KOPT-K1 (cell line): Measurements from ENCODE around the gene ITGB1.
"Not testable (repeated sequence)": the region's sequence is repeated elsewhere in the genome, so short reads cannot be mapped to it uniquely, and the experiment has no call there.

Source experiments
- H3K27ac ChIP-seq: fragments of 200-600 bp; sonication (generic); 2 replicates; pipeline ENCODE4 v1.5.1; 2016; ENCODE audit warnings: antibody characterized with exemption, mild to moderate bottlenecking, low read depth, low read length; ENCODE audit not compliant: poor library complexity, severe bottlenecking
- H3K36me3 ChIP-seq: fragments of 200-600 bp; sonication (generic); 2 replicates; pipeline ENCODE4 v1.5.1; 2017; ENCODE audit warnings: antibody characterized with exemption, mild to moderate bottlenecking, low read length, moderate library complexity; ENCODE audit not compliant: insufficient read depth
- H3K9me3 ChIP-seq: fragments of 200-600 bp; sonication (generic); 2 replicates; pipeline ENCODE4 v1.5.1; 2017; ENCODE audit warnings: antibody characterized with exemption, low read length, mild to moderate bottlenecking; ENCODE audit not compliant: insufficient read depth, poor library complexity, severe bottlenecking

Gene ITGB1

GRCh38 chr10:32958085-32959005 lies at the start of gene ITGB1:
Gene ITGB1, minus strand, starts transcription at chr10:32958230. Its CDS starts 22,672 bp downstream, at chr10:32935558.
- Histone ChIP-seq H3K36me3 (no peaks in the 10 kb centered on the region), H3K27ac (peak within 1 kb of the TSS; percentile 77), H3K9me3 (no peaks in the 10 kb centered on the region)

DNA sequence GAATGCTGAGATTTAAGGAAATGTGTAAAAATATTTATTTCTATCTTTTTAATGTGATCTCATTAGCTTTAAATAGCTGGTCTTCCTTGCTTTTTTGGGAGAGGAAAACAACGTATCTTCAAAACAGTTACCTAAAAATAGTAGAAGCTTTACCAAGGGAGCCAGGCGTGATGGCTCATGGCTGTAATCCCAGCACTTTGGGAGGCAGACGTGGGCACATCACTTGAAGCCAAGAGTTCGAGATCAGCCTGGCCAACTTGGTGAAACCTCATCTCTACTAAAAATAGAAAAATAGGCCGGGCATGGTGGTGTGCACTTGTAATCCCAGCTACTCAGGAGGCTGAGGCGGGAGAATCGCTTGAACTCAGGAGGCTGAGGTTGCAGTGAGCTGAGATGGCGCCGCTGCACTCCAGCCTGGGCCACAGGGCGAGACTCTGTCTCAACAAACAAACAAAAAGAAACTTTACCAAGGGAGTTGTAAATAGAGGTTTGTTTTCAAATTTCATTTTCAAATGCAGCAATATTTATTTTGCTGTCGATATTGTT lies 48.4 kb upstream of the ITGB1 start:
- Histone ChIP-seq H3K9me3 (no peaks in the 10 kb centered on the region), H3K27ac (no peak overlapping the region), H3K36me3 (no peaks in the 10 kb centered on the region)

GRCh38 chr10:33005322-33006301 lies 47.6 kb upstream of the ITGB1 start:
- no peak overlapping the region for H3K27ac ChIP-seq
- no peaks in the 10 kb centered on the region for H3K36me3 ChIP-seq
- no peaks in the 10 kb centered on the region for H3K9me3 ChIP-seq

GRCh38 chr10:33001908-33002492 lies 44.0 kb upstream of the ITGB1 start:
- no peak overlapping the region for H3K27ac ChIP-seq
- no peaks in the 10 kb centered on the region for H3K36me3 ChIP-seq
- no peaks in the 10 kb centered on the region for H3K9me3 ChIP-seq

- H3K27ac ChIP-seq, H3K9me3 ChIP-seq, H3K36me3 ChIP-seq: not testable (repeated sequence)
Measured at GRCh38 chr10:32998060-32998581, 40.1 kb upstream of the ITGB1 start.

DNA sequence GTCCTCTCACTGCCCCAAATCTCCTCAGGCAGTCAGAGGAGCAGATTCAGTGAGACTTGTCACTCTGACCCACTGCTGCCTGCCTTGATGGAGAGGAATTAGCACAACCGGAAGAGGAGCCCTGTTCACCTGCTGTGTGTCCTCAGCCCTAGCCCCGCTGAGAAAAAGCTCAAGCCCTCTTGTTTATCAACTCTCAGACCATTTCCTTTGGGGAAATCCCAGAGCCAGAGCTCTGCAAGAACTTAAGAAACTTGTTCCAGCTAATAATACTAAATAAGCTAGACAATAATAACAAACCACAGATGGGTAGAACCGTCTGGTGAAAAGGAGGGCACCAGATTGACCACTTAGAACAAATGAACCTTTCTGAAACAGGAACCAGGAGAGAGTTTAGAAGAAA lies 37.7 kb upstream of the ITGB1 start:
- Histone ChIP-seq H3K9me3 (peaks cover 9% of the 10 kb centered on the region), H3K27ac (no peak overlapping the region), H3K36me3 (no peaks in the 10 kb centered on the region)

DNA sequence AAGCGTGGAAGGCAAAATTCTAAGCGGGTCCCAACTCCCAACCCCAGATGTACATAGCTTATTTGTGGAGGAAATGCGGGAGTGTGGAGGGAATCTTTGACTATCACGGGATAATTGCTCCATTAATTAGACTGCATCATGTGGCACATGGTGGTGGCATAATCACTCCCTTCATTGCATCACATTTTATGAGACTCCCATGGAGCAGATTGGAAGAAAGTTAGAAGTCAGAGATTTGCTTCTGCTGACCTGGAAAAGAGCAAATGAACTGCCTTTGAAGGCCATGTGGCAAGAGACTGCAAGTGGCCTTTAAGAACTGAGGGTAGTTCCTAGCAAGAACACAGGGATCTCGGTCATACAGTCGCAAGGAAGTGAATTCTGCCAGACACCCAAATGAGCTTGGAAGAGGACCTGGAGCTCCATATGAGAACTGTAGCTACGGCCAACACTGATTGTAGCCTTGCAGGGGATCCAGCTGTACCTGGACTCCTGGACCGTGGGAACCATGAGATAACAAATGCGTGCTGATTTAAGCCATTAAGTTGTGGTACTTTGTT lies 37.1 kb upstream of the ITGB1 start:
- Histone ChIP-seq H3K9me3 (peaks cover 12% of the 10 kb centered on the region), H3K27ac (no peak overlapping the region), H3K36me3 (no peaks in the 10 kb centered on the region)

DNA sequence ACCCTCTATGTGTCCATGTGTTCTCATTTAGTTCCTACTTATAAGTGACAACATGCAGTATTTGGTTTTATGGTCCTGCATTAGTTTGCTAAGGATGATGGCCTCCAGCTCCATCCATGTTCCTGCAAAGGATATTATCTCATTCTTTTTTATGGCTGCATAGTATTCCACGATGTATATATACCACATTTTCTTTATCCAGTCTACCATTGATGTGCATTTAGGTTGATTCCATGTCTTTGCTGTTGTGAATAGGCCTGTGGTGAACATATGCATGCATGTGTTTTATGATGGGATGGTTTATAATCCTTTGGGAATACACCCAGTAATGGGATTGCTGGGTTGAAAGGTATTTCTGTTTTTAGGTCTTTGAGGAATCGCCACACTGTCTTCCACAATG lies 36.6 kb upstream of the ITGB1 start:
- not testable (repeated sequence) for H3K27ac ChIP-seq, H3K36me3 ChIP-seq
- peaks cover 12% of the 10 kb centered on the region for H3K9me3 ChIP-seq

GRCh38 chr10:32992310-32992709 lies 34.3 kb upstream of the ITGB1 start:
- H3K27ac ChIP-seq, H3K36me3 ChIP-seq: not testable (repeated sequence)

DNA sequence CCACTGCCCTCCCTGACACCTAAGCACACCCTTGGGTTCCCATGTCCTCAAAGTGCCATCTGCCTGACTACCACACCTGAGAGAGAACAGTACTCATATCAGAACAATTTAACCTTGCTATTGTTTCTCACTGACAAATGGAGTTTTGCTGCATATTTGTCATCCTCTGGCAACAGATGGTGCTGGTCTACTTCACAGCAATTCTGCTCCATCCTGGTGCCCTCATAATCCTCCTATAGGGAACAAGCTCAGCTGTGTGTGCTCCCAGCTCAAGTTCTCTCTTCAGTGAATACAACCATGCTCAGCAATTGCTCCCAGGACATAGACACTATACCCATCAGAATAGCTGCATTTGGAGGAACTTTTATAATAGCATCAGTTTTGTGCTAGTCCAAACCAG lies 32.8 kb upstream of the ITGB1 start:
- H3K9me3 ChIP-seq, result peaks cover 12% of the 10 kb centered on the region
- no peaks in the 10 kb centered on the region for H3K36me3 ChIP-seq
- no peak overlapping the region for H3K27ac ChIP-seq

More at GRCh38 chr10:32992310-32992709, 34.3 kb upstream of the ITGB1 start:
- H3K9me3 ChIP-seq, result peaks cover 12% of the 10 kb centered on the region

DNA sequence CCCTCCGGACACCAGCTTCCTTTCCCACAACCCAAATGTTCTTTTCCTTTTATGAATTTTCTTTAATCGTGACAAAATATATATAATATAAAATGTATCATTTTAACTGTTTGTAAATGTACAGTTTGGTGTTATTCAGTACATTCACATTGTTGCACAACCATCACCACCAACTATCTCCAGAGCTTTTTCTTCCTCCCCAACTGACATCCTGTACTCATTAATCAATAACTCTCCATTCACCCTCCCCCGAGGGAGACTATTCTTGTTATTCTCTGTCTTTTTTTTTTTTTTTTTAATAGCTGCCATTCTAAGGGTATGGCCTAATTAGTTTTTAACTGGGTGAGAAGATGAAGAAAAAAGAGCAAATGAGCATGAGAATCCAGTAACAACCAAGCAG lies 30.6 kb upstream of the ITGB1 start:
- peaks cover 12% of the 10 kb centered on the region for H3K9me3 ChIP-seq
- no peak overlapping the region for H3K27ac ChIP-seq
- no peaks in the 10 kb centered on the region for H3K36me3 ChIP-seq

GRCh38 chr10:32987172-32987571 lies 29.1 kb upstream of the ITGB1 start:
- Histone ChIP-seq H3K27ac (no peak overlapping the region), H3K9me3 (peaks cover 5% of the 10 kb centered on the region), H3K36me3 (no peaks in the 10 kb centered on the region)

- Histone ChIP-seq H3K27ac (no peak overlapping the region), H3K9me3 (peaks cover 3% of the 10 kb centered on the region), H3K36me3 (no peaks in the 10 kb centered on the region)
Measured at GRCh38 chr10:32985775-32986350, 27.8 kb upstream of the ITGB1 start.

GRCh38 chr10:32985341-32985764 lies 27.3 kb upstream of the ITGB1 start:
- Histone ChIP-seq H3K36me3 (no peaks in the 10 kb centered on the region), H3K27ac (no peak overlapping the region)

More at GRCh38 chr10:32985341-32985764, 27.3 kb upstream of the ITGB1 start:
- H3K9me3 ChIP-seq, result no peaks in the 10 kb centered on the region
